ENCODE results near the gene ZNF710.

- no peak for TF ChIP-seq CTCF (IDR thresholded peaks at IDR 0.05)
- TF ChIP-seq POLR2AphosphoS5 (IDR thresholded peaks at IDR 0.05), result no peak
Measured at GRCh38 chr15:90054618-90055097, 53.5 kb downstream of the ZNF710 start.
